Limb (tissue), 2 donors: ENCODE data around the gene HS6ST1.
"Not testable (repeated sequence)": the region's sequence is repeated elsewhere in the genome, so short reads cannot be mapped to it uniquely, and the experiment has no call there.

Experiments
- DNase-seq, 2 donors: peaks; one replicate each; pipeline ENCODE4 v3.0.0-alpha.2; 2016; ENCODE audit errors: extremely low spot score in 2 of 2

The HS6ST1 gene

GRCh38 chr2:128322715-128323554, 4.3 kb upstream of the HS6ST1 start:
- DNase-seq, result peak in 1 of 2 donors; percentile 34

DNA sequence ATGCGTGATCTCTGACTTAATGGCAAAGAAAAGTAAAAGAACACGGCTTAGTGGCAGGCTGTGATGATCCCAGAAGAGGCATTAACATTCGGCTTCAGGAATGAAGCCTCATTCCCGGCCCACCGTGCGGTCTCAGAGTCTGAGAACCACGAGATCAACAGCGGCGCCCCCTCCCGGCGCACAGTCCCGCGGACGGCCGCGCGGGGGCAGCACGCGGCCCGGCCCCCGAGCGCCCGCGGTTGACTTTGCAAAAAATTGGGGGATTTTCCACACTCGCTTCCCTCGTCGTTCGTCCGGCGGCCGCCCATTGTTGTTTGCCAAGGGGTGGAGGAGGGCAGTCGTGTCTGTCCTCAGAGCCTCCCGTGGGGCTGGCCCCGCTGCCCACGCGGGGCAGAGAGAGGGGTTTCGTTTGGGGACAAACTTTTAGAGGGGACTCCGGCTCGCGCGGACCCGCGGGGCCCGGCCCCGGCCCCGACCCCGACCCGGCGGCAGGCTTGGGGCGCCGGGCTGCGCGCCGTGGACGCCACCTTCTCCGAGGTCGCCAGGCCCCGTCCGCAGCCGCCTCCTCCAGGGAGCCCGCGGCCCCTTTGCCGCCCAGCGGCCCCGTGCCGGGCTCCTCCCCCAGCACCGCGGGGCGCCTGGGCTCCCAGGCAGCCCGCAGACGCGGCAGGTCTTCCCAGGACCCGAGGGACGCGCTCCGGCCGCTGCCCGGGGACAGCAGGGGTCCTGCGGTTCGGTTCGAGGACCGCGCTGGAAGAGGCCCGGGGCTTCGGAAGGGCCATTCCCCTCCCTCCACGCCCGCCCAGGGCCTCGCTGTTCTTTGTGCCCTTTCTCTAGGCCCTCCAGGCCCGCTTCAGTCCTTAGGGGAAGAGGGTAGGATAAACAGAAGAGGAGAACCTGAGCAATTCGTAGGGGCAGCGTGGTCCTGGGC, 3.4 kb upstream of the HS6ST1 start:
- DNase-seq, result peak; percentile 90 to 95

DNA sequence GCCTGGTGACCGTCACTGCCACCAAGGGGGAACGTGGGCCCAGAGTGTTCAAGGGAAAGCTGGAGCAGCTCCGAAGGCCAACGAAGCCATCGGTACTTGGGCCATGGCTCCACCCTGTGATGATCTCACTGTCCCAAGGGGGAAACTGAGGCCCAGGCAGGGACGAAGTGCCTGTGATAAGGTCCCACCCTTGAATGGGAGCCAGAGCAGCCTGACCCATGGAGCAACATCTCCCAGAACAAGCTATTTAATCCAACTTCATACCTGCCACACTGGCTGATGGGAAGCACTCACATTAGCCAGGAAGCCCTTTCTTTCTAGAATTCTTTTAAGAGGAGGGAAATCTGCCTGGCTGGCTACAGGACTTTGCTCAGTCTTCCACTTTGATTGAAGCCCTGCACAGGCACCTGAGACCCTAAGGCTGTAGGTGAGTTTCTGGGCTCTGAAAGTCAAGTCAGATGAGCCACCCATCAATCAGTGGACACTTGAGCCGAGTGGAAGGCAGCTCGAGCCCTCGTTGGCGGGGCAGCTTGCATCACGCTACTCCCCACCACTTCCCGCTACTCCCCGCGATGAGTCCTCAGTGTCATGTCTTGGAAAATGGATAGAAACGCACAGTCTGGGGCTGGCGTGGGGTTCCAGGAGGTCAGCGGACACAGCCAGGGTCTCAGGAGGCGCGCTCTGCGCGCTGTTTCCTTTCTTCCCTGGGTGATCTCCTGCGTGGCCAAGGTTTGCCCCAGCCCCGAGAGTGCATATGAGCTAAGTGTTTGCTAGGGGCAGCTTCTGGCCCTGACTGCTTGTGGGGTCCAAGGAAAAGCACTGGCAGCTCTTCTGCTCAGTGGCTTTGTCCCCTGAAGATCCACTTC, 2.5 kb upstream of the HS6ST1 start:
- peak in 1 of 2 donors; percentile 22 for DNase-seq

DNA sequence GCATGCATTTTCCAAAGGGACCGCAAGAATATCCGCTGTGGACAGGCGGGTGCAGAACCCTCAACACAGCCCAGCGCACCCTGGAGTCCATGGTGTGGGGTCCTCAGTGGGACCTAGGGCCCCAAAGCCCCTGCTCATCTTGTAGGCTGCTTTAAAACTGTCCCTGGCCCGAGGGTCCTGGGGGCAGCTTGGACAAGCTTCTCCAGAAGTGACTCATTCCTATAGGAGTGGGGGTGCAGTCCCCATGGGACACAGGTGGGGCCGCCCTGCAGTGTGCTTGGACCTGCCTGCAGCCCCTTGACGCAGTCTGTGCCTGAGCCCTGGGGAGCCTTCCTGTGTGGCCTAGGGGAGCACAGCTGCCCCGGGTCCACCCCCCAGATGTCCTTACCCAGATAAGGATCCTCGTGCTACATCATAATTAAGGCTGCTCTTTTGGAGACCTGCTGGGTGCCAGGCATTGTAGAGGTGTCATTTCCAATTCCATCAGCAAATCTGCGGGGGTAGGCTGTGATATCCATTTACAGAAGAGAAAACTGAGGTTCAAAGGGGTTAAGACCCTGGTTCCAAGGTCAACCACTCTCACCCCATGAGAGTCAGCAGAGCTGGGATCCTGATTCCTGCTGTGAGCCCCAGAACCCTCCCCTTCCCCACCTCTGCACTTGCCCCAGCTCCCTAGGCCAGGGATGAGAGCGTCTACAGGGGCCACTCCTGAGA, 1.7 kb upstream of the HS6ST1 start:
- peak in 1 of 2 donors; percentile 41 for DNase-seq

DNA sequence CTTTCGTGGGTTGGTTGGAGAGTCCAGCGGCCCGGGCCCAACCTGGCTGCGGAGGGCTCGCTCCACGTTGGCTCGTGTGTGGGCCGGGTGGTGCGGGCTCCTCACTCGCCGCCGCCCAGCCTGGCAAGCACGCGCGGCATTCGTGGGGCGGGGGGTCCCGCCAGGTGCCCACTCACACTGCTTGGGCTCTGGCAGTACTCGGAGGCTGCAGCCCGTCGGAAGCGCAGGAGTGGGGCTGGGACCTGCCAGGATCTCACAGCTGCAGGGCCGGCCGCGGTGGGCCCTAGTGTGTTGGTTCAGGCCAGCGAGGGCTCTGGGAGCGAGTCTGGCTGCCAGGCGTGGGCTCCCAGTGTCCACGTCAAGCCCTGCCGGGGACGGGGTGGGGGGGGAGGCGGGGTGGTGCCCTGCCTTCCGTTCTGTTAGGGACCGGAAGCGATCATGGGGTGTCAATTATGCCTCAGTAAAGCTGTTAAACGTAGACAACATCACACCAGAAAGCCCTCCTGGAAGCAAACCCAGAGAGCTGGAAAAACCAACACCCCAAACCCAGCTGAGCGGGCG, 1.0 kb upstream of the HS6ST1 start:
- peak in 1 of 2 donors; percentile 42 for DNase-seq

- peak in 1 of 2 donors; percentile 59 for DNase-seq
Measured at GRCh38 chr2:128318245-128318644, 423 bp downstream of the HS6ST1 start.

DNA sequence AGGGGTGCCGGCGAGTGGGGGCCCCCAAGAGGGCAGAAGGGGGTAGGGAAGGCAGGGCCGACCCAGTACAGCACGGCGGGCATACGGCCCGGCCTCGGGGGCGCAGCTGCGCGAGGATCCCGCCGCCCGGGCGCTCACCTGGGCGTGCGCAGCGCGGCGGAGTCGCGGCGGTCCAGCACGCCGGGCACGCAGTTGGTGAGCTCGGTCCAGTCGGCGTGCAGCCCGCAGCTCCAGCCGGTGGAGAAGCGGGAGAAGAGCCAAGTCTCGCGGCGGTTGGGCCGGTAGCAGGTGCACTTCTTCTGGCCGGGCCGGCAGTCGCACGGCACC, 806 bp downstream of the HS6ST1 start:
- not testable (repeated sequence) for DNase-seq

DNA sequence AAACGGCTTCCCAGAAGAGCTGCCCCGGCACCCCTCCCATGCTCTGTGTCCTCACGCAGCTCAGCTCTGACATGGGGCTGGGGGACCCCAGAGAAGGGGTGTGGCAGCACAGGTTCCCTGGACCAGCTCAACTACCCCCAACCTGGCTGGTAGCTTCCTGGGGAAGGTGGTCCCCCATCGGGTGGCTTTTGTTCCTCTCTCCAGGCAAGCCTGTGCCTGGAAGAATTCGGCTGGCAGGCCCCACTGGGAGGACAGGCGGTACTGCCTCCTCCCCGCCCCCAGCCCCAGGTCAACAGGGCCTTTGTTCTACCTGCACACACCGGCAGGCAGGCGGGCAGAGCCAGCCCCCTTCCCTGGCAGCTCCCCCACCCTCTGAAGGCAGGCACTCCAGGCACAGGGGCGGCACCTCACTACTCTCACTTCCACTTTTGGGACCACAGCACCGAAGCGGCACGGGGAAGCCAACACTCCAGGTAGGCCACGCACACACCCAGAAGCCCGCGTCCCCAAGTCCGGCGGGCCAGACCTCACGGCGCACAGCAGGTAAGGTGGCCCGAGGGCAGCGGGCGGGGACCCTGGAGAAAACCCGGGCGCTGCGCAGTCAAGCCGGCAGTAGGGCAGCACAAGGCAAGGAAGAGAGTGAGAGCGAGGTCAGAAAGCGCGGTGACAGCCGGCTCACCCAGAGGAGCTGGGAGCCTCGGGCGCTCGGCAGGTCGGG, 1.3 kb downstream of the HS6ST1 start:
- peak in 1 of 2 donors; percentile 57 for DNase-seq

- no peak for DNase-seq
Measured at GRCh38 chr2:128316777-128317180, 1.9 kb downstream of the HS6ST1 start.

- peak in 1 of 2 donors; percentile 56 for DNase-seq
Measured at GRCh38 chr2:128315829-128316776, 2.6 kb downstream of the HS6ST1 start.

GRCh38 chr2:128315122-128315828, 3.4 kb downstream of the HS6ST1 start:
- peak in 1 of 2 donors; percentile 39 for DNase-seq

DNA sequence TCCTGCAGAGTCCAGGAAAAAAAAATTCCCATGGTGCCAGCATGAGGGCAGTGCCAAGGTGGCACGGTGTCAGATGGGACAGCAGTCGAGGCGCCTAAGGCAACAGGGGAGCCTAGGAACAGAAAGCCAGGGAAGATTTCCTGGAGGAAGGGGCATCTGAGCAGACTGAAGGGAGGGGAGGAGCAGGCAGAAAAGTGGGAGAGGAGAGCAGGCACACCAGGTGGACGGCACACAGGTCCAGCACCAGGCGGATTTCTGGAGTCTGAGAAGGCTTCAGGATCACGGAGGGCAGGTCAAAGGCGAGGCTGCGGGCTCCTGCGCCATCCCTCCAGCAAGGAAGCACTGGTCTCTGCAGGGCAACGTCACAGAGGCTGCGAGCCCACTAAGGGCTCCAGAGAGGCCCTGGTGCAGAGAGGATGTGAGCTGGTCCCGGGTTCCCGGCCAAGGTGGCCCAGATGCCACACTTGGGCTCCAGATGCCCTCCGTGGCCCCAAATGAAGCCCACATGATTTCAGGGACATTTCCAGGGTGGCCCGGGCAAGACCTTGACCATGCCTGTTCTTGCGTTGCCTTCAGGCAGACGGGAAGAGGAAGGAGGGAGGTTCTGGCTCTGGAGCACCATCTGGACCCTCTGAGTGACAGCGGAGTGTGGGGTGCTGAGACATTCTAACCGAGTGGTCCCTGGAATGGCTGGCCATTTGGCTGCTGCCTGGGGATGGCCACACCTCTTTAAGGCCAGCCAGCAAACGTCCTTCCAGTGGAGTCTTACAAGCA, 4.1 kb downstream of the HS6ST1 start:
- peak in 1 of 2 donors; percentile 32 for DNase-seq

- DNase-seq, result no peak
Measured at GRCh38 chr2:128313931-128314347, 4.7 kb downstream of the HS6ST1 start.

DNA sequence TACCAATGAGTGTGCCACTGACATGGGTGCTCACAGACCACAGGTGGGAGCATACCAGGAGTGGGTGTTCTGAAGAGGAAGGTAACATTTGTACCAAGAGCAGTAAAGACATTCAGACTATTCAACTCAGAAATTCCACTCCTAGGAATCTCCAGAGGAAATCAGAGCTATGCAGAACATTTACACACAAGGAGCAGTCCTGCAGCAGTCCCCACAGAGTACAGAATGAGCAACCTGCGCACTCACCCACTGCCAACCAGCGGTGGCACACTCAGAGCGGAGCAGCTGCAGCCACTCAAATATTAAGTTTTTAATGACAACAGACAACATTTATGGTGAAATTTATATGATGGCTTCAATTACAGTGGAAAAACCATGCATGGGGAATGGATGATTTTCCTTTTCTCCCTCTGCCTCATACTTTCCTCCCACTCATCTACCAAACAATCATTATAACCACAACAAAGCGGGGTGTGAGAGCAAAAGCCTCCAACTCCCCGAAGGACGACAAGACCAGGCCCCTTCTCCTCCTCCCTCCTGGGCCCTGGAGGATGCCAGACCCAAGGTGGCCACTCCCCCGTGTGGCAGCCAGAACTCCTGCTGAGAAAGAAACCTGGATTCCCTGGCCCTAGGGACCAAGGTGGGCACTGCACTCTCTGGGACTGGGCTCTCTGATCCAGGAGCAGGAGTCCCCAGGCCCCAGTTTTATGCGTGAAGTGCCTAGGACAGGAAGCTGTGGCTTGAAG, 5.4 kb downstream of the HS6ST1 start:
- peak in 1 of 2 donors; percentile 38 for DNase-seq

GRCh38 chr2:128312411-128312810, 6.3 kb downstream of the HS6ST1 start:
- DNase-seq, result no peak

DNA sequence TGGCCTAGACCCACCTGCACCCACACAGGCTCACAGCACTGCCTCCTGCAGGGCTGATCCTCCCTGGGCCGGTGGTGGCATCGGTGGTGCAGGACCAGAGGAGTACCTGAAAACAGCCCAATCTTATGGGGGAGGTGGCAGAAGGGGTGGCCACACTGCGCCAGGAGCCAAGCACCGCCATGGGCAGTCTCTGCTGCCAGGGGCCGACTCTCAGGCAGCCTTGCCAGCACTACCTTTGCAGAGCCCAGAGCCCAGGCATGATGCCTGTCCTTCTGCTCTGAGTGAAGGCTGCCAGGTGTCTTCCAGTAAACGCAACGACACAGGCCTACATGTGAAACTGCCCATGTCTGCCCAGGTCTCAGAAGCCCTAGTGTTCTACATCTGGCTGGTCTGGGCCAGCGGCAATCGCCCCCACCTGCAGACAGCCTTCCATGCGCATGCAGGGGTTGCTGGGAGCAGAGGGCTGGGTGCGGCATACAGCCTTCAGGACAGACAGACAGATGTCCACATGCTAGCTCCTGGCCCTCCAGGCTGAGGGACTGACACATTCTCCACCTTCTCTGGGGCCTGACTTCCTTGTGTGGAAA, 6.8 kb downstream of the HS6ST1 start:
- peak in 1 of 2 donors; percentile 30 for DNase-seq
